ENCODE results near the gene MFGE8.
"Not testable (repeated sequence)": the region's sequence is repeated elsewhere in the genome, so short reads cannot be mapped to it uniquely, and the experiment has no call there.

Gene MFGE8

GRCh38 chr15:88913017-88913849 is at the start of gene MFGE8:
Gene MFGE8, minus strand, starts transcription at chr15:88913379. Its CDS starts 60 bp downstream, at chr15:88913319.
- DNase-seq (ENCODE audit: low read depth), result peak; percentile 47

- no peak for DNase-seq (ENCODE audit: low read depth)
Measured at GRCh38 chr15:88959445-88959844, 46.3 kb upstream of the MFGE8 start.

GRCh38 chr15:88956906-88957305 is 43.7 kb upstream of the MFGE8 start:
- DNase-seq (ENCODE audit: low read depth), result no peak

- DNase-seq (ENCODE audit: low read depth), result no peak
Measured at GRCh38 chr15:88956263-88956662, 43.1 kb upstream of the MFGE8 start.

- no peak for DNase-seq (ENCODE audit: low read depth)
Measured at GRCh38 chr15:88954431-88955277, 41.5 kb upstream of the MFGE8 start.

GRCh38 chr15:88950600-88951160 is 37.5 kb upstream of the MFGE8 start:
- DNase-seq (ENCODE audit: low read depth), result no peak

DNA sequence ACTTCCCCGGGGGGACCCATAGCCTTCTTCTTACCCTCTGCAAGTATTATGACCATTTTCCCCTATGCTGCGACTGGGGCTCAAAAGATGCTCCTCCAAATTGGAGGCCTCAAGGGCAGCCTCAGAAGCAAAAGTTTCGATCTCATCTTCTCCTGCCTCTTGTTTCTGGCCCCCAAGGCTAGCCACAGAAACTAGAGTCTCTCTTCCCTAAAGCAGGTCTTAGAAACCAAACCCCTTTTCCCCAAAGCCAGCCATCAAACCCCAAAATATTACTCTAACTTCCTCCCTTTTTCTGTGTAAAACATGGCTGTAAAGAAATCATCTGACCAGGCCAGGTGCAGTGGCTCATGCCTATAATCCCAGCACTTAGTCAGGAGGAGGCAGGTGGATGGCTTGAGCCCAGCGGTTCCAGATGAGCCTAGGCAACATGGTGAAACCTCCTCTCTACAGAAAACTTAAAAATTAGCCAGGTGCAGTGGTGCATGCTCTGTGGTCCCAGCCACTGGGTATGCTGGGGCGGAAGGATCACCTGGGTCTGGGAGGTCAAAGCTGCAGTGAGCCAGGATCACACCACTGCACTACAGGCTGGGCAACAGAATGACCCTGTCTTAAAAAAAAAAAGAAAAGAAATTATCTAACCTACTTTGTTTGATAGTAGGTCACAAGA is 36.7 kb upstream of the MFGE8 start:
- DNase-seq (ENCODE audit: low read depth), result no peak

- DNase-seq (ENCODE audit: low read depth), result no peak
Measured at GRCh38 chr15:88940110-88940675, 27.0 kb upstream of the MFGE8 start.

DNA sequence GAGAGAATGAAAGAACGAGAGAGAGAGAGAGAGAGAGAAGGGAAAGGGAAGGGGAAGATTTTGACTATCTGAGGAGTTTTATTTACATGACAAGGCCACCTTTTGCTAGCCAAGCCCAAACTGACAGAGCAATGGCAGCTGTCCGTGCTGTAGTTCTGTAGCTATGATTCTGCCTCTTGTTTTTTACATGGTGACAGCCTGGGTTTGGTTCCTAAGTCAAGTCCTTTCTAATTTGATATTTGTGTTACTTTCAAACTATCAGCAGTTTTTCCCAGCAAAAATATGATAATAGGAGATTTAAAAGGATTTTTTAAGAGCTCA is 26.3 kb upstream of the MFGE8 start:
- DNase-seq (ENCODE audit: low read depth), result no peak

- DNase-seq (ENCODE audit: low read depth), result no peak
Measured at GRCh38 chr15:88938802-88939485, 25.8 kb upstream of the MFGE8 start.

- not testable (repeated sequence) for DNase-seq (ENCODE audit: low read depth)
Measured at GRCh38 chr15:88934449-88934848, 21.3 kb upstream of the MFGE8 start.

DNA sequence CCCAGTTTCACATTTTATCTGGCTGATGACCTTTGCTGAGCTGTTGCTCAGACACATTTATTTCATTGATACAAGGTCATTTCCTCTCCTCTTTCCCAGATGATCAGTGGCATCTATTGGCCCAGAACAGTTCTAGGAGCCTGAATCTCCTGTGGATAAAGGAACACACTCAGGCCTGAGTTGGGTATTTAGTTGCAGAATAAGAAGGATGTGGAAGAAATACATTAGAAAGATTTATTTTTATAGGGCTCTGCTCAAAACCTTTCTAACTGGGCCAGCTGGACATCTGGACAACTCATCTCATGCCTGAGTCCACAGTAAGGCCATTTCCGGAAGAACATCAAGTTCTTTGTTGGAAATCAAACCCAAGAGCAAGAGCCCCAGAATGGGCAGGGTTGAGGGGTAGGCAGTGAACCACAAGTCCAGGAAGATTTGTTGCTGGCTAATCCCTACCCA is 19.7 kb upstream of the MFGE8 start:
- no peak for DNase-seq (ENCODE audit: low read depth)

DNA sequence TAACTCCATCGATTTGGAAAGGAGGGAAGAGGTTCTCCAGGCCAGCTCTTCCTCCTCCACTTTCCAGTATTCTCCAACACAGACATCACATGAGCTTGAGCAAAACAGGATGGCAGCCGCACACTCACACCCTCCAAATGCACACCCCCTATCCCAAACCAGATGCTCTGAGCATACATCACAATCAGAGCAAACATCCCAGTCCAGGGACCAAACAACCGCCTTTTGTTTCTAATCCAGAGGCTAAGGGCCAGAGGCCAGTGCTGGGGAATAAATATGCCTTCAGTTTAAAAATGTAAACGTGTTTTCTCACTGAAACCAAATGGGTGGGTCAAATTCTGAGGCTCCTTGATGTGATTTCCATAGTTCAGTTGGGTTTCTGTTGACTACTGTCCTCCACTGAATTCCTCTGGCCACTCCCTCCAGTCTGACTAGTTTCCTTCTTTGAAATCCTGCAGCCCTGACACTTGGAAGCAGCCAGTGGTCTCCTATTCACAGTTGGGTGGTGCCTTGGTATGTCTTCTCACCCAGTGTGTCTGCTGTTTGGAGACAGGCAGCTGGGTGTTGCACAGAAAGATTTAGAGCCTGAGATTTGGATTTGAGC is 19.2 kb upstream of the MFGE8 start:
- DNase-seq (ENCODE audit: low read depth), result no peak

DNA sequence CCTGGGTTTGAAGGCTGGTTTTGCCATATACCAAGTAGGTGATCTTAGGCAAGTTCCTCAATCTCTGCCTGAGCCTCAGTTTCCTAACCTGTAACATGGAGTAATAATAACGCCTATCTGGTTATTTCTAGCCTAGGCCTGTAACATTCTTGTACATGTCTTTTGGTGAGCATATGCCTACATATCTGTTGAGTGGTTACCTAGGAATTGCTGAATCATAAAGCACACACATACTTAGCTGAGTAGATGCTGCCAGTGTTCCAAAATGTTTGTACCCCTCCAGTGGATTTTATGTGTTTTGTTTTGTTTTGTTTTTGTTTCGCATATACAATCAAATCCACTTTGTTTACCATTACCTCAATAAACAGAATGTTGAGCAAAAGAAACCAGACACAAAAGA is 17.4 kb upstream of the MFGE8 start:
- DNase-seq (ENCODE audit: low read depth), result no peak

DNA sequence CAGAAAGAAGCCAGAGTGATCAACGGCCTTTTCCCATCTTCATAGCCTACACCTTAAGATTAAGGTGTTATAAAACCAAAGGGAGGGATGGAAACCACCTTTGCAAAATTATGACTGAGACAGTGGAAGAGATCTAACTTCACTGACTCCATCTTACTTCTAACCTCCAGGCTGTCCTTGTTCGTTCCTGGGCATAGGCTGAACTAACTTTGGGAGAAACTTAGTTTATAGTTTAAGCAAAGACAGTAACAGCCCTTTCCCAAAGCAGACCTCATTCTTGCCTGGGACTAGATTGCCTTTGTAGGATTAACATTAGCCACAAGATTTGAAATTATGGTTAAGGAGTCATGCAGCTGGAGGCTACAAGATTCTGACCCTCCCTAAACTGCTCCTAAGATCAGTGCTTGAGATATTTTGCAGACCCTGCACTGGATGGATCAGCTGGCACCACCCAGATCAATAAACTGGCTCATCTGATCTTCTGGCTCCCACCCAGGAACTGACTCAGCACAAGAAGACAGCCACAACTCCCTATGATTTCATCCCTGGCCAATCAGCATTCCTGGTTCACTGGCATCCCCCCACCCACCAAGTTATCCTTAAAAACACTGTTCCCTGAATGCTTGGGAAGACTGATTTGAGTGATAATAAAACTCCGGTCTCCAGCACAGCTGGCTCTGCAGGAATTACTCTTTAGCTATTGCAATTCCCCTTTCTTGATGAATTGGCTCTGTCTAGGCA is 16.3 kb upstream of the MFGE8 start:
- DNase-seq (ENCODE audit: low read depth), result not testable (repeated sequence)

GRCh38 chr15:88928192-88928591 is 15.0 kb upstream of the MFGE8 start:
- DNase-seq (ENCODE audit: low read depth), result not testable (repeated sequence)

GRCh38 chr15:88925648-88926047 is 12.5 kb upstream of the MFGE8 start:
- not testable (repeated sequence) for DNase-seq (ENCODE audit: low read depth)

DNA sequence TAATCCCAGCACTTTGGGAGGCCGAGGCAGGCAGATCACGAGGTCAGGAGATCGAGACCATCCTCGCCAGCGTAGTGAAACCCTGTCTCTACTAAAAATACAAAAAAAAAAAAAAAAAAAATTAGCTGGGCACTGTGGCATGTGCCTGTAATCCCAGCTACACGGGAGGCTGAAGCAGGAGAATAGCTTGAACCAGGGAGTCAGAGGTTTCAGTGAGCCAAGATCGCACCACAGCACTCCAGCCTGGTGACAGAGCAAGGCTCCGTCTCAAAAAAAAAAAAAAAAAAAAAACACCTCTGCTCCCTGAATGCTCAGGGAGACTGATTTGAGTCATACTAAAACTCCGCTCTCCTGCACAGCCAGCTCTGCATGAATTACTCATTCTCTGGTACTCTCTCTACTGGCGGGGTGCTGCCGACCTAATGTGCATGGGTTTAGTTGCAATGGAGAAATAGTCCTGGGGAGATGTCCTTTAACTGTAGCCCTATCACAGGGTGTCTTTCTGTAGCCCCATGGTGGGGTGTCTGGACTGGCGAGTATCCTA is 7.8 kb upstream of the MFGE8 start:
- not testable (repeated sequence) for DNase-seq (ENCODE audit: low read depth)

DNA sequence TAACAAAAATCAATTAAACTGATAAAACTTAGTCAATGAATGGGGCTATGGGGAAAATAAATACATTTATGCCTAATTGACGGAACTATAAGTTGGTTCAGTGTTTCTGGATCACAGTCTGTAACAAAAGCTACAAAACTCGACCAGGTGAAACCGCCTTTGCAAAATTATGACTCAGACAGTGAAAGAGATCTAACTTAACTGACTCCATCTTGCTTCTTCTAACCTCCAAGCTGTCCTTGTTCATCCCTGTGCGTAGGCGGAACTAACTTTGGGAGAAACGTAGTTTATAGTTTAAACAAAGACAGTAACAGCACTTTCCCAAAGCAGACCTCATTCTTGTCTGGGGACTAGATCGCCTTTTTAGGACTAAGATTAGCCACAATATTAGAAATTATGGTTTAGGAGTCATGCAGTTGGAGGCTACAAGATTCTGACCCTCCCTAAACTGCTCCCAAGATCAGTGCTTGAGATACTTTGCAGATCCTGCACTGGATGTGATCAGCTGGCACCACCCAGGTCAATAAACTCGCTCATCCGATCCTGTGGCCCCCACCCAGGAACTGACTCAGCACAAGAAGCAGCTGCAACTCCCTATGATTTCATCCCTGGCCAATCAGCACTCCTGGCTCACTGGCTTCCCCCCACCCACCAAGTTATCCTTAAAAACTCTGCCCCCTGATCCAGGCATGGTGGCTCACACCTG is 7.2 kb upstream of the MFGE8 start:
- DNase-seq (ENCODE audit: low read depth), result no peak

All from stimulated activated CD8-positive, alpha-beta memory T cell treated with anti-CD3 and anti-CD28 coated beads, Interleukin-12 subunit alpha, Interleukin-12 subunit beta, amount 100 ng/mL, for 1 hour (primary cell).